ENCODE measurements around the gene PAX5. TPM values are rescaled to one million over a fixed set of nuclear protein-coding genes. Genes with fewer than 3 reads are reported as not detected.

PAX5 gene
- total RNA-seq, 2 experiments from 2014 or later: 0.95 to 1.1 TPM

DNA sequence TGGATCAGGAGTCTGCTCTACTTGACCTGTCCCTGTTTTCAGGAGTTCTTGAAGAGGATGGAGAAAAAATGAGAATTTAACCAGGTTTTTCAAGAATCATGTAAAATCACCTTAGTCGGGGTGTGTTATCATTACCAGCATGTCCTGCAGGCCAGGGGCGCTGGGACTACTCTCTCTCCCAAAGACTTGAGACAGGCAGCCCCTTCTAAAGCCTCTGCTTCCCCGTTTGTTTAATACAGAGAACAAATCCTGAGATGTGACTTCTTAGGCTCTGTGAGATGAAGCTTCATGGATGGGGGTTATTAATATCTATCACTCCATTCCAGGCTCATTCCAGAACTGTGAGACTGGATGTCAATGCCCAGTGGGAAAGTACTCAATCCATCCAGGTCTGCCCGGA, 3.0 kb downstream of the PAX5 start:
- ATAC-seq (no peak), DNase-seq (no peak)
- Mint-ChIP-seq H3K4me1 (ENCODE audit: low read depth) (peaks cover 43% of the 10 kb centered on the region), H3K27me3 (peaks cover 86% of the 10 kb centered on the region), H3K4me3 (no peak overlapping the region), H3K27ac (no peak overlapping the region), H3K9me3 (no peaks in the 10 kb centered on the region), H3K36me3 (ENCODE audit: low read depth) (peaks cover 6% of the 10 kb centered on the region)
- ChIA-PET CTCF (interaction anchor here (1.1 kb wide), 1 partner anchor 46 kb away, joined by 3 read pairs; no protein-coding TSS in a partner anchor), POLR2A (no interaction called here)
- no peak for TF ChIP-seq CTCF (IDR thresholded peaks at IDR 0.05)
- intact Hi-C loops (cut with micrococcal nuclease): no loop called here

DNA sequence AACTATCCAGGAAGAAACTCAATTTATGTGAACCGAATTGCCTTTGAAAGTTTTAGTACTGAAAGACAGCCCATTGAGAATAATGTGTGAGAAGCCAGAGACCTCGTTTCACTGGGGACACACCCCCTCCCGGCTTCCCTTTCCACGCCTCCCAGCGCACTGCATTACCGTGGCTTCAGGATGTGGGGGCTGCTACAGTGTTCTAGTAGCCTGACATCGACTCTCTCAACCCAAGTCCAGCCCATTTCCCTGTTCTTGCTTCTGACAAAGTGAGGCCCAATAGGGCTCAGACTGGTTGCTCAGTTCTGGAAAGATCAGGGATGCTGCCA, 3.5 kb downstream of the PAX5 start:
- Mint-ChIP-seq H3K4me3 (peak overlapping the region; percentile 24), H3K4me1 (ENCODE audit: low read depth) (peaks cover 44% of the 10 kb centered on the region), H3K36me3 (ENCODE audit: low read depth) (peaks cover 2% of the 10 kb centered on the region), H3K9me3 (no peaks in the 10 kb centered on the region), H3K27ac (no peak overlapping the region), H3K27me3 (peaks cover 86% of the 10 kb centered on the region)
- intact Hi-C loops (cut with micrococcal nuclease): no loop called here
- POLR2A ChIA-PET: no interaction called here
- no peak for TF ChIP-seq CTCF (IDR thresholded peaks at IDR 0.05)
- peak; percentile 40 for DNase-seq
- ATAC-seq: no peak
- CTCF ChIA-PET: no interaction called here

DNA sequence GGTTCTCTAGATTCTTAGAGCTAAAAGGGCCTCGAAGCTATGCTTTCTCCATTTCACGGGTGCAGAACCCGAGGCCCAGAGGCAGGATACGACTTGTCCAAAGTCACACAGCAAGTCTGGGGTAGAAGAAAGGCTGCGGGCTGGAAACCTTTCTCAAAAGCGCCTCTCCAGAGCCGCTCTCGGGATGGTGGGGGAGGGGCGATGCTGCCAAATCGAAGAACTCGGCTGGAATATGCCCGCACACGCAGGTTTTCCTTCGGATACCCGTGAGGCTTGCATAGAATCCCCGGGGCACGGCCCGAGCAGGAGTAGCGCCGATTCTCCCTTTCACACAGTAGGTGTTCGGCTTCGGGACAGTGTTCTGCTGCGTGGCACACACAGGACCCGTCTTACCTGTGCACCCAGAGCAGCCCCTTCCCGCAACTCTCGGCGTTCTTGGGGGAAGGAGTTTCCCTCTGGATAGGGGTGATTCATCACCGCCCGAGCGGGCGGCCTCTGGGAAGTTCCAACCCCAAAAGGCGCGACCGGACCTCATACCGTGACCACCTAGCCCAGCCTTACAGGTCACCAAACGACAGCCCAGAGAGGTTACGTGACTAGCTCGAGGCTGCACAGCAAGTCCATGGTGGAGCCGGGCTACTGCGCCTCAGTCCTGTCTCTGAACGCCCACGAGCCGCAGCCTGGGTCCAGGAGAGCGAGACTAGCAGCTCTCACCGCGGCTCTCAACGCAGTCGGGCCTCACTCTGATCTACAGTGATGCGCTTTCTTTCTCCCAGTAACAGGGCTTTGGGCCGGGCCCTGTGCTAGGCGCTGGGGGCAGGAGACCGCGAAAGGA, 4.1 kb downstream of the PAX5 start:
- no peak overlapping the region for H3K27ac Mint-ChIP-seq
- intact Hi-C loops (cut with micrococcal nuclease): loop anchor here (10.0 kb wide), 1 partner anchor 285 kb away; no protein-coding TSS in a partner anchor
- DNase-seq (peak; percentile 41), ATAC-seq (no peak)
- H3K27me3 Mint-ChIP-seq: peaks cover 84% of the 10 kb centered on the region
- H3K36me3 Mint-ChIP-seq (ENCODE audit: low read depth): peaks cover 2% of the 10 kb centered on the region
- ChIA-PET POLR2A (interaction anchor here (0.7 kb wide), 1 partner anchor 154 kb away, joined by 4 read pairs; no protein-coding TSS in a partner anchor), CTCF (no interaction called here)
- H3K4me1 Mint-ChIP-seq (ENCODE audit: low read depth): peaks cover 42% of the 10 kb centered on the region
- H3K4me3 Mint-ChIP-seq: peak overlapping the region; percentile 24
- TF ChIP-seq CTCF (IDR thresholded peaks at IDR 0.05): no peak
- no peaks in the 10 kb centered on the region for H3K9me3 Mint-ChIP-seq

DNA sequence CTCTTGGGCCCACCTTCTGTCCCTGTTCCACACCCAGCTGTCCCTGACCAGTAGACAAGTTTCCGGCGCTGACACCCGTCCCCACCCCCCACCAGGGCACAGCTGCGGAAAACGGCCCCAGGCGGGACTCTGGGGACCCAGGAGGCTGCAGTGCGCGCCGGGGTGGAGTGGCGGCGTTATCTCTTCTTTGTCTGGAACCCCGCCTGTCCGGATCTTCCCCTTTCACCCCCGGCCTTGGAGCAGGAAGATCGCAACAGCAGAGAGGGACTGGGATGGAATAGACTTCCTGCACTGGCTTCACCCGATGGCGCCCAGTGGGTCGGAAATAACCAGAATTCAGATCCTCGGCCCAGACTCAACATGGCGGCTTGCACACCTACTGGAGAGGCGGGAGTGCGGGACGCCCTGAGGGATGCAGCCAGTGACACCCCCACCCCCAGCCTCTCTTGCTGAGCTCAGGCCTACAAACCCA, 4.7 kb downstream of the PAX5 start:
- peaks cover 2% of the 10 kb centered on the region for H3K36me3 Mint-ChIP-seq (ENCODE audit: low read depth)
- H3K27me3 Mint-ChIP-seq: peaks cover 86% of the 10 kb centered on the region
- no peak for TF ChIP-seq CTCF (IDR thresholded peaks at IDR 0.05)
- intact Hi-C loops (cut with micrococcal nuclease): loop anchor here (10.0 kb wide), 1 partner anchor 285 kb away; no protein-coding TSS in a partner anchor
- ChIA-PET POLR2A (interaction anchor here (0.7 kb wide), 1 partner anchor 155 kb away, joined by 4 read pairs; no protein-coding TSS in a partner anchor), CTCF (no interaction called here)
- no peak for ATAC-seq
- no peaks in the 10 kb centered on the region for H3K9me3 Mint-ChIP-seq
- H3K27ac Mint-ChIP-seq: no peak overlapping the region
- DNase-seq: no peak
- H3K4me1 Mint-ChIP-seq (ENCODE audit: low read depth): peaks cover 41% of the 10 kb centered on the region
- peak overlapping the region; percentile 29 for H3K4me3 Mint-ChIP-seq

GRCh38 chr9:37028420-37029031, 5.5 kb downstream of the PAX5 start:
- no peak overlapping the region for H3K27ac Mint-ChIP-seq
- no peak for TF ChIP-seq CTCF (IDR thresholded peaks at IDR 0.05)
- intact Hi-C loops (cut with micrococcal nuclease): loop anchor here (10.0 kb wide), 1 partner anchor 286 kb away; no protein-coding TSS in a partner anchor
- peaks cover 88% of the 10 kb centered on the region for H3K27me3 Mint-ChIP-seq
- no peaks in the 10 kb centered on the region for H3K9me3 Mint-ChIP-seq
- CTCF ChIA-PET: interaction anchor here (0.7 kb wide), 1 partner anchor 48 kb away, joined by 3 read pairs; no protein-coding TSS in a partner anchor
- H3K36me3 Mint-ChIP-seq (ENCODE audit: low read depth): peaks cover 2% of the 10 kb centered on the region
- peaks cover 36% of the 10 kb centered on the region for H3K4me1 Mint-ChIP-seq (ENCODE audit: low read depth)
- no peak overlapping the region for H3K4me3 Mint-ChIP-seq
- no peak for DNase-seq
- POLR2A ChIA-PET: interaction anchor here (0.6 kb wide), 1 partner anchor 269 kb away, joined by 3 read pairs; no protein-coding TSS in a partner anchor
- no peak for ATAC-seq
